ENCODE results near the gene NAALADL2. TPM values are rescaled to one million over a fixed set of nuclear protein-coding genes. Genes with fewer than 3 reads are reported as not detected.
"Not testable (repeated sequence)": the region's sequence is repeated elsewhere in the genome, so short reads cannot be mapped to it uniquely, and the experiment has no call there.

Gene NAALADL2
- total and polyA plus RNA-seq, 2 of the 13 experiments (the other 11 are each of a cell fraction or from before 2014, with no cell fraction given): 0.08 TPM; not detected in 1

DNA sequence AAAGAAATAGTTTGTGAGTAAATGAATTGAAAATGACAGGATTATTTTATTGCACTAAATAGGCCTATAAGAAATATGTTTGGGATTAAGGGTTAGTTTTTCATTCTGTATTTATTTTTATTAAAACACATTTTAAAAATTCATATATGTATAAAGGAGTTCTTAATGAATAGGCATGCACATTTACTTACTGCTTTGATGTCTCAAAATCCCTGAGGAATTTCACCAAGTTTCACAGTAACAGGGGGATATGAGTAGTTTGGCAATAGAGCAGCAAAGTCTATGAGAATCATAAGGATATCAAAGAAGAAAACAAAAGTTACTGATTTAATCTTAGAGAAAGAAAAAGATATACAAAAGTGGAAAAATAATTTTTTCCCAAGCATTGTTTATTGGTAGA lies 411.7 kb downstream of the NAALADL2 start:
- Histone ChIP-seq H3K4me3 (replicated peaks in 1 of 3; ENCODE audit: insufficient read depth in 1 of 3, low read depth in 2 of 3, low read length in 3 of 3) (no peak overlapping the region), H3K9ac (ENCODE audit: insufficient read depth, low read depth, low read length) (no peak overlapping the region), H3K4me1 (ENCODE audit: insufficient read depth, low read length) (no peaks in the 10 kb centered on the region), H2AFZ (ENCODE audit: low read length) (no peak overlapping the region), H3K27ac (ENCODE audit: extremely low read length, insufficient read depth, low read length) (no peak overlapping the region), H3K27me3 (ENCODE audit: control insufficient read depth in 1 of 2, insufficient read depth in 2 of 2, low read length in 2 of 2) (no peaks in the 10 kb centered on the region), H4K20me1 (ENCODE audit: insufficient read depth, low read length) (no peaks in the 10 kb centered on the region), H3K9me3 (ENCODE audit: low read length) (no peaks in the 10 kb centered on the region), H3K79me2 (ENCODE audit: insufficient read depth, low read length) (no peaks in the 10 kb centered on the region), H3K4me2 (ENCODE audit: low read depth, low read length) (no peak overlapping the region), H3K36me3 (replicated peaks in 1 of 2; ENCODE audit: control insufficient read depth in 1 of 2, insufficient read depth in 2 of 2, low read length in 2 of 2) (no peaks in the 10 kb centered on the region)
- intact Hi-C loops (cut with micrococcal nuclease; ENCODE audit: unreplicated experiment) (no loop called here), in situ Hi-C loops (cut with HindIII; ENCODE audit: extremely low pct_ligation_motif_present, low pct_unique_long_range_greater_than_20kb) (no loop called here)
- ATAC-seq (no peak), DNase-seq (ENCODE audit: low spot score) (no peak), FAIRE-seq (no peak)
- ChIA-PET POLR2A (no interaction called here), CTCF (ENCODE audit: low intra/inter-chr PET ratio, low total read pairs) (no interaction called here)
- BruUV-seq (replicated peaks): no TSS peak
- TF ChIP-seq NCOA1 (CRISPR knock-in tag; IDR thresholded peaks at IDR 0.05) (no peak), MAF1 (CRISPR knock-in tag; IDR thresholded peaks at IDR 0.05; ENCODE audit: borderline replicate concordance) (no peak), EHMT2 (IDR thresholded peaks at IDR 0.05; ENCODE audit: borderline replicate concordance, low read depth, low read length) (no peak), KLF15 (CRISPR knock-in tag; IDR thresholded peaks at IDR 0.05; ENCODE audit: borderline replicate concordance) (no peak), ZNF143 (CRISPR knock-in tag; IDR thresholded peaks at IDR 0.05) (no peak), KAT7 (CRISPR knock-in tag; IDR thresholded peaks at IDR 0.05; ENCODE audit: borderline replicate concordance) (no peak), ZNF33A (CRISPR knock-in tag; IDR thresholded peaks at IDR 0.05; ENCODE audit: borderline replicate concordance) (no peak), SYNCRIP (IDR thresholded peaks at IDR 0.05; ENCODE audit: insufficient read depth, low read depth, low read length) (no peak), ZFP41 (CRISPR knock-in tag; IDR thresholded peaks at IDR 0.05; ENCODE audit: borderline replicate concordance) (no peak), YEATS4 (CRISPR knock-in tag; IDR thresholded peaks at IDR 0.05; ENCODE audit: borderline replicate concordance) (no peak)
- TF ChIP-seq, protein P1, sequence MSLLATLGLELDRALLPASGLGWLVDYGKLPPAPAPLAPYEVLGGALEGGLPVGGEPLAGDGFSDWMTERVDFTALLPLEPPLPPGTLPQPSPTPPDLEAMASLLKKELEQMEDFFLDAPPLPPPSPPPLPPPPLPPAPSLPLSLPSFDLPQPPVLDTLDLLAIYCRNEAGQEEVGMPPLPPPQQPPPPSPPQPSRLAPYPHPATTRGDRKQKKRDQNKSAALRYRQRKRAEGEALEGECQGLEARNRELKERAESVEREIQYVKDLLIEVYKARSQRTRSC (CRISPR knock-in tag; IDR thresholded peaks at IDR 0.05; ENCODE audit: low read depth): no peak
- TF ChIP-seq, protein P2, sequence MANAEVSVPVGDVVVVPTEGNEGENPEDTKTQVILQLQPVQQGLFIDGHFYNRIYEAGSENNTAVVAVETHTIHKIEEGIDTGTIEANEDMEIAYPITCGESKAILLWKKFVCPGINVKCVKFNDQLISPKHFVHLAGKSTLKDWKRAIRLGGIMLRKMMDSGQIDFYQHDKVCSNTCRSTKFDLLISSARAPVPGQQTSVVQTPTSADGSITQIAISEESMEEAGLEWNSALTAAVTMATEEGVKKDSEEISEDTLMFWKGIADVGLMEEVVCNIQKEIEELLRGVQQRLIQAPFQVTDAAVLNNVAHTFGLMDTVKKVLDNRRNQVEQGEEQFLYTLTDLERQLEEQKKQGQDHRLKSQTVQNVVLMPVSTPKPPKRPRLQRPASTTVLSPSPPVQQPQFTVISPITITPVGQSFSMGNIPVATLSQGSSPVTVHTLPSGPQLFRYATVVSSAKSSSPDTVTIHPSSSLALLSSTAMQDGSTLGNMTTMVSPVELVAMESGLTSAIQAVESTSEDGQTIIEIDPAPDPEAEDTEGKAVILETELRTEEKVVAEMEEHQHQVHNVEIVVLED (CRISPR knock-in tag; IDR thresholded peaks at IDR 0.05; ENCODE audit: borderline replicate concordance): no peak
- TF ChIP-seq, protein P3, sequence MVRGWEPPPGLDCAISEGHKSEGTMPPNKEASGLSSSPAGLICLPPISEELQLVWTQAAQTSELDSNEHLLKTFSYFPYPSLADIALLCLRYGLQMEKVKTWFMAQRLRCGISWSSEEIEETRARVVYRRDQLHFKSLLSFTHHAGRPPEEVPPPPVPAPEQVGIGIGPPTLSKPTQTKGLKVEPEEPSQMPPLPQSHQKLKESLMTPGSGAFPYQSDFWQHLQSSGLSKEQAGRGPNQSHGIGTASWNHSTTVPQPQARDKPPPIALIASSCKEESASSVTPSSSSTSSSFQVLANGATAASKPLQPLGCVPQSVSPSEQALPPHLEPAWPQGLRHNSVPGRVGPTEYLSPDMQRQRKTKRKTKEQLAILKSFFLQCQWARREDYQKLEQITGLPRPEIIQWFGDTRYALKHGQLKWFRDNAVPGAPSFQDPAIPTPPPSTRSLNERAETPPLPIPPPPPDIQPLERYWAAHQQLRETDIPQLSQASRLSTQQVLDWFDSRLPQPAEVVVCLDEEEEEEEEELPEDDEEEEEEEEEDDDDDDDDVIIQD (CRISPR knock-in tag; IDR thresholded peaks at IDR 0.05; ENCODE audit: low read depth): no peak

DNA sequence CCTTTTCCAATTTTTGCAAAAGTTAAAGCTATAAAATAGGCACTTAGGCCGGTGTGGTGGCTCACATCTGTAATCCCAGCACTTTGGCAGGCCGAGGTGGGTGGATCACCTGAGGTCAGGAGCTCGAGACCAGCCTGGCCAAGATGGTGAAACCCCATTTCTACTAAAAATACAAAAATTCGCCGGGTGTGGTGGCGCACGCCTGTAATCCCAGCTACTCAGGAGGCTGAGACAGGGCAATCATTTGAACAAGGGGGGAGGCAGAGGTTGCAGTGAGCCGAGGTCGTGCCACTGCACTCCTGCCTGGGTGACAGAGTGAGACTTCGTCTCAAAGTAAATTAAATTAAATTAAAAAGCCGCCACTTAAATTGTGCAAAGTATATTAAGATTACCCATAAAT lies 412.3 kb downstream of the NAALADL2 start:
- FAIRE-seq; CTCF ChIA-PET (ENCODE audit: low intra/inter-chr PET ratio, low total read pairs); H4K20me1 ChIP-seq (ENCODE audit: insufficient read depth, low read length); in situ Hi-C loops (cut with HindIII; ENCODE audit: extremely low pct_ligation_motif_present, low pct_unique_long_range_greater_than_20kb); H3K27ac ChIP-seq (ENCODE audit: extremely low read length, insufficient read depth, low read length); H3K27me3 ChIP-seq (ENCODE audit: control insufficient read depth in 1 of 2, insufficient read depth in 2 of 2, low read length in 2 of 2); H3K4me2 ChIP-seq (ENCODE audit: low read depth, low read length); H2AFZ ChIP-seq (ENCODE audit: low read length); H3K79me2 ChIP-seq (ENCODE audit: insufficient read depth, low read length); ATAC-seq; H3K9me3 ChIP-seq (ENCODE audit: low read length); DNase-seq (ENCODE audit: low spot score); H3K4me1 ChIP-seq (ENCODE audit: insufficient read depth, low read length); intact Hi-C loops (cut with micrococcal nuclease; ENCODE audit: unreplicated experiment); H3K36me3 ChIP-seq (replicated peaks in 1 of 2; ENCODE audit: control insufficient read depth in 1 of 2, insufficient read depth in 2 of 2, low read length in 2 of 2); POLR2A ChIA-PET; H3K9ac ChIP-seq (ENCODE audit: insufficient read depth, low read depth, low read length); H3K4me3 ChIP-seq (replicated peaks in 1 of 3; ENCODE audit: insufficient read depth in 1 of 3, low read depth in 2 of 3, low read length in 3 of 3); BruUV-seq (replicated peaks): not testable (repeated sequence)
- WGBS (ENCODE audit: low lambda C conversion rate): 28% methylated on average over 10 of the region's 11 CpGs
